HG03342 (cell line): ENCODE measurements around the gene EIF4E2.
"Not testable (repeated sequence)": the region's sequence is repeated elsewhere in the genome, so short reads cannot be mapped to it uniquely, and the experiment has no call there.

Experiments
- ATAC-seq: cut with Tn5 transposase; IDR thresholded peaks from one replicate; pipeline ENCODE4 v1.9.1; 2021; ENCODE audit warnings: mild to moderate bottlenecking, moderate library complexity; ENCODE audit not compliant: unreplicated experiment

Gene EIF4E2

GRCh38 chr2:232521959-232522622 is 28.4 kb upstream of the EIF4E2 start:
- ATAC-seq: no peak

GRCh38 chr2:232522623-232523401 is 27.7 kb upstream of the EIF4E2 start:
- no peak for ATAC-seq

GRCh38 chr2:232523402-232523681 is 27.1 kb upstream of the EIF4E2 start:
- ATAC-seq: no peak

GRCh38 chr2:232523682-232524597 is 26.5 kb upstream of the EIF4E2 start:
- no peak for ATAC-seq

GRCh38 chr2:232524771-232525170 is 25.7 kb upstream of the EIF4E2 start:
- no peak for ATAC-seq

- ATAC-seq: no peak
Observed at GRCh38 chr2:232525199-232525598, 25.3 kb upstream of the EIF4E2 start.

GRCh38 chr2:232525791-232526371 is 24.6 kb upstream of the EIF4E2 start, which contains the start of gene CHRND:
CHRND (plus strand) TSS chr2:232526160; CDS start chr2:232526216, 56 bp downstream.
- ATAC-seq: no peak

- no peak for ATAC-seq
Observed at GRCh38 chr2:232526372-232526941, 24.0 kb upstream of the EIF4E2 start.

GRCh38 chr2:232527905-232528470 is 22.5 kb upstream of the EIF4E2 start:
- no peak for ATAC-seq

- no peak for ATAC-seq
Observed at GRCh38 chr2:232528746-232529460, 21.6 kb upstream of the EIF4E2 start.

- no peak for ATAC-seq
Observed at GRCh38 chr2:232529806-232530547, 20.5 kb upstream of the EIF4E2 start.

- no peak for ATAC-seq
Observed at GRCh38 chr2:232530626-232531260, 19.7 kb upstream of the EIF4E2 start.

- ATAC-seq: no peak
Observed at GRCh38 chr2:232532419-232532818, 18.1 kb upstream of the EIF4E2 start.

GRCh38 chr2:232532821-232533220 is 17.7 kb upstream of the EIF4E2 start:
- ATAC-seq: not testable (repeated sequence)

- ATAC-seq: no peak
Observed at GRCh38 chr2:232533944-232534710, 16.4 kb upstream of the EIF4E2 start.

- ATAC-seq: no peak
Observed at GRCh38 chr2:232534940-232535651, 15.4 kb upstream of the EIF4E2 start.
